ENCODE measurements around the gene VMO1.

DNA sequence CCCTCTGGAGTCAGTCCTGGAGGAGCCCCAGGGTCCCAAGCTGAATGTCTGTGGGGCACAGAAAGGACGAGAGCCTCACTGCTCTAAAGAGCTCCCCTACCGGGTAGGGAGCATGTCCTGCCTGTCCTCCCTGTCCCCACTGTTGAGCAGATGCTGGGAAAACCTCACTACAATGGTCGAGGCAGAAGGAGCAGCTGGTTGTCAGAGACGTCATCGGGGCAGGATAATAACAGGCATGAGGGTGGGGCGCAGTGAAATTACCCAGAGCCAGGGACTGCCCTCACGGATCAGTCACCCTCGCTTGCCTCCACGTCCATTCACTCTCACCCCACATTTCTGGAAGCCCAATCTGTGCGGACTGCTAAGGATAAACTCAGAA is 13.9 kb downstream of the VMO1 start:
- TF ChIP-seq, protein P1, sequence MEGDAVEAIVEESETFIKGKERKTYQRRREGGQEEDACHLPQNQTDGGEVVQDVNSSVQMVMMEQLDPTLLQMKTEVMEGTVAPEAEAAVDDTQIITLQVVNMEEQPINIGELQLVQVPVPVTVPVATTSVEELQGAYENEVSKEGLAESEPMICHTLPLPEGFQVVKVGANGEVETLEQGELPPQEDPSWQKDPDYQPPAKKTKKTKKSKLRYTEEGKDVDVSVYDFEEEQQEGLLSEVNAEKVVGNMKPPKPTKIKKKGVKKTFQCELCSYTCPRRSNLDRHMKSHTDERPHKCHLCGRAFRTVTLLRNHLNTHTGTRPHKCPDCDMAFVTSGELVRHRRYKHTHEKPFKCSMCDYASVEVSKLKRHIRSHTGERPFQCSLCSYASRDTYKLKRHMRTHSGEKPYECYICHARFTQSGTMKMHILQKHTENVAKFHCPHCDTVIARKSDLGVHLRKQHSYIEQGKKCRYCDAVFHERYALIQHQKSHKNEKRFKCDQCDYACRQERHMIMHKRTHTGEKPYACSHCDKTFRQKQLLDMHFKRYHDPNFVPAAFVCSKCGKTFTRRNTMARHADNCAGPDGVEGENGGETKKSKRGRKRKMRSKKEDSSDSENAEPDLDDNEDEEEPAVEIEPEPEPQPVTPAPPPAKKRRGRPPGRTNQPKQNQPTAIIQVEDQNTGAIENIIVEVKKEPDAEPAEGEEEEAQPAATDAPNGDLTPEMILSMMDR (IDR thresholded peaks at IDR 0.05), result no peak
- no peak for TF ChIP-seq EP300 (IDR thresholded peaks at IDR 0.05)

Measured in ovary (tissue), 3 donors.